ENCODE results near the gene NMU. TPM values are rescaled to one million over a fixed set of nuclear protein-coding genes. Genes with fewer than 3 reads are reported as not detected.

The NMU gene
- total RNA-seq, 1 experiment from 2014 or later, result 28.5 TPM

- BruUV-seq (replicated peaks), result no TSS peak
- Histone ChIP-seq H3K9me3 (ENCODE audit: low read length) (no peaks in the 10 kb centered on the region), H3K79me2 (ENCODE audit: low read length) (no peaks in the 10 kb centered on the region), H3K4me3 (ENCODE audit: low read length) (no peak overlapping the region), H3K9me2 (replicated peaks; ENCODE audit: low read length) (no peaks in the 10 kb centered on the region), H3K9ac (ENCODE audit: low read length) (no peak overlapping the region), H3K27ac (ENCODE audit: low read length) (no peak overlapping the region), H3K4me2 (ENCODE audit: low read length) (no peak overlapping the region), H3K4me1 (ENCODE audit: insufficient read depth, low read length) (no peaks in the 10 kb centered on the region), H4K20me1 (ENCODE audit: low read length) (no peaks in the 10 kb centered on the region), H2AFZ (ENCODE audit: low read length) (no peak overlapping the region), H3F3A (ENCODE audit: low read length, unreplicated experiment) (no peaks in the 10 kb centered on the region), H3K27me3 (ENCODE audit: low read length) (peaks cover 18% of the 10 kb centered on the region; the same call in 1 of the 2 replicates), H3K36me3 (ENCODE audit: low read depth, low read length) (no peaks in the 10 kb centered on the region)
- intact Hi-C loops (cut with micrococcal nuclease), result no loop called here
- TF ChIP-seq EZH2 (IDR thresholded peaks at IDR 0.05; ENCODE audit: low read length, unreplicated experiment), result no peak
- TF ChIP-seq EZH2phosphoT487 (IDR thresholded peaks at IDR 0.05; ENCODE audit: borderline replicate concordance, low read length), result no peak
- no peak for TF ChIP-seq CTCF (conservative IDR thresholded peaks at IDR 0.05; ENCODE audit: low read depth, low read length)
- POLR2A ChIA-PET (ENCODE audit: unreplicated experiment), result no interaction called here
- DNase-seq, result no peak
- ATAC-seq, result no peak
- CTCF ChIA-PET, result no interaction called here
Observed at GRCh38 chr4:55661398-55662056, 25.4 kb upstream of the NMU start.

GRCh38 chr4:55658657-55659056, 22.6 kb upstream of the NMU start:
- Histone ChIP-seq H3K36me3 (ENCODE audit: low read depth, low read length) (no peaks in the 10 kb centered on the region), H3K4me2 (ENCODE audit: low read length) (no peak overlapping the region), H3K4me1 (ENCODE audit: insufficient read depth, low read length) (no peaks in the 10 kb centered on the region), H3K79me2 (ENCODE audit: low read length) (no peaks in the 10 kb centered on the region), H3F3A (ENCODE audit: low read length, unreplicated experiment) (no peaks in the 10 kb centered on the region), H3K9ac (ENCODE audit: low read length) (no peak overlapping the region), H3K27me3 (ENCODE audit: low read length) (0 out of 2 replicates have a peak, but pooled peaks cover under 1% of the 10 kb centered on the region), H2AFZ (ENCODE audit: low read length) (no peak overlapping the region), H4K20me1 (ENCODE audit: low read length) (no peaks in the 10 kb centered on the region), H3K9me2 (replicated peaks; ENCODE audit: low read length) (no peaks in the 10 kb centered on the region), H3K4me3 (ENCODE audit: low read length) (no peak overlapping the region), H3K9me3 (ENCODE audit: low read length) (no peaks in the 10 kb centered on the region), H3K27ac (ENCODE audit: low read length) (no peak overlapping the region)
- POLR2A ChIA-PET (ENCODE audit: unreplicated experiment), result no interaction called here
- CTCF ChIA-PET, result no interaction called here
- intact Hi-C loops (cut with micrococcal nuclease), result no loop called here
- ATAC-seq (peak; percentile 51), DNase-seq (peak; percentile 27)
- no TSS peak for BruUV-seq (replicated peaks)
- TF ChIP-seq CTCF (conservative IDR thresholded peaks at IDR 0.05; ENCODE audit: low read depth, low read length), result no peak
- TF ChIP-seq EZH2 (IDR thresholded peaks at IDR 0.05; ENCODE audit: low read length, unreplicated experiment), result no peak
- no peak for TF ChIP-seq EZH2phosphoT487 (IDR thresholded peaks at IDR 0.05; ENCODE audit: borderline replicate concordance, low read length)

- no peak for ATAC-seq
Observed at GRCh38 chr4:55654131-55654530, 18.0 kb upstream of the NMU start.

More at GRCh38 chr4:55654131-55654530, 18.0 kb upstream of the NMU start:
- Histone ChIP-seq H3K27me3 (ENCODE audit: low read length) (no peaks in the 10 kb centered on the region), H3K4me1 (ENCODE audit: insufficient read depth, low read length) (no peaks in the 10 kb centered on the region), H3K27ac (ENCODE audit: low read length) (no peak overlapping the region), H3K9me3 (ENCODE audit: low read length) (no peaks in the 10 kb centered on the region), H3K9me2 (replicated peaks; ENCODE audit: low read length) (no peaks in the 10 kb centered on the region), H3F3A (ENCODE audit: low read length, unreplicated experiment) (no peaks in the 10 kb centered on the region), H3K36me3 (ENCODE audit: low read depth, low read length) (no peaks in the 10 kb centered on the region), H3K9ac (ENCODE audit: low read length) (no peak overlapping the region), H3K4me3 (ENCODE audit: low read length) (no peak overlapping the region), H3K79me2 (ENCODE audit: low read length) (no peaks in the 10 kb centered on the region), H3K4me2 (ENCODE audit: low read length) (no peak overlapping the region), H2AFZ (ENCODE audit: low read length) (no peak overlapping the region), H4K20me1 (ENCODE audit: low read length) (no peaks in the 10 kb centered on the region)
- BruUV-seq (replicated peaks), result no TSS peak
- intact Hi-C loops (cut with micrococcal nuclease), result no loop called here
- no peak for TF ChIP-seq CTCF (conservative IDR thresholded peaks at IDR 0.05; ENCODE audit: low read depth, low read length)
- no peak for TF ChIP-seq EZH2phosphoT487 (IDR thresholded peaks at IDR 0.05; ENCODE audit: borderline replicate concordance, low read length)
- no peak for TF ChIP-seq EZH2 (IDR thresholded peaks at IDR 0.05; ENCODE audit: low read length, unreplicated experiment)
- ChIA-PET CTCF (no interaction called here), POLR2A (ENCODE audit: unreplicated experiment) (no interaction called here)
- no peak for DNase-seq
